GM19438 (cell line): ENCODE measurements around the gene PTGES2.
A peak's percentile ranks its signal among the peaks of the same experiment; 100 is the strongest.
"Not testable (repeated sequence)": the region's sequence is repeated elsewhere in the genome, so short reads cannot be mapped to it uniquely, and the experiment has no call there.

Source experiments
- ATAC-seq: cut with Tn5 transposase; IDR thresholded peaks from one replicate; pipeline ENCODE4 v1.9.1; 2021; ENCODE audit warnings: low read depth; ENCODE audit not compliant: unreplicated experiment

The PTGES2 gene

DNA sequence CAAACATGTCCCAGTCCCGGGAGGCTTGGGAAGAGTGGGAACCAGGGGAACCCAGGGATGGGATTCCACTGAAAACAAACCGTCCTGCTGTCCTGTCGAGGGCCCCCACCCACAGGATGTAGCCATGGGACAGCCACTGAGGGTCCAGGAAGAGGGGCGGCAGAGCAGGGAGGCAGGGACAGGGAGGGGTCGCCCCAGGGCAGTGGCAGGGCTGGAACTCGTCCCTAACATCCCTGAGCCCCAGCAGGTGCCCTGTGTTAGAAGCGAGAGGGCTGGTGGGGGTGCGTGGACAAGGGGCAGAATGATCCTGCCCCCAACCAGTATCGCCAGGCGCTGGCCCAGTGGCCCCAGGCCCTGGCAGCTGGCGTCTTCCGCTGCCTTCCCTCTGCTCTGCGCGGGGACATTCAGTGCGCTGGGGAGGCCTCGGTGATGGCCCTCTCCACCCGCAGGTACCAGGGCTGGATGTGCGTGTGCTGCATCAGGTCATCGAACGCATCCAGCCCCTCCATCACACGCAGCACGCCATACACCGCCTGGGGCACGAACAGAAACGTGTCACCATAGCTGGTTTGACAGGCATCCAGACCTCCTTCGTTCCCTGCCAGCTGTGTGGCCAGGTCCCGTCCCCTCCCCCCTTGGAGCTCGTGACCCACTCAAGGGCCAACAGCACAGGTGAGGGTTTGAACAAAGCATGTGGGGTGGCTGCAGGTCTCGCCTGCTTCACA, 6.6 kb downstream of the PTGES2 start:
- ATAC-seq, result no peak

DNA sequence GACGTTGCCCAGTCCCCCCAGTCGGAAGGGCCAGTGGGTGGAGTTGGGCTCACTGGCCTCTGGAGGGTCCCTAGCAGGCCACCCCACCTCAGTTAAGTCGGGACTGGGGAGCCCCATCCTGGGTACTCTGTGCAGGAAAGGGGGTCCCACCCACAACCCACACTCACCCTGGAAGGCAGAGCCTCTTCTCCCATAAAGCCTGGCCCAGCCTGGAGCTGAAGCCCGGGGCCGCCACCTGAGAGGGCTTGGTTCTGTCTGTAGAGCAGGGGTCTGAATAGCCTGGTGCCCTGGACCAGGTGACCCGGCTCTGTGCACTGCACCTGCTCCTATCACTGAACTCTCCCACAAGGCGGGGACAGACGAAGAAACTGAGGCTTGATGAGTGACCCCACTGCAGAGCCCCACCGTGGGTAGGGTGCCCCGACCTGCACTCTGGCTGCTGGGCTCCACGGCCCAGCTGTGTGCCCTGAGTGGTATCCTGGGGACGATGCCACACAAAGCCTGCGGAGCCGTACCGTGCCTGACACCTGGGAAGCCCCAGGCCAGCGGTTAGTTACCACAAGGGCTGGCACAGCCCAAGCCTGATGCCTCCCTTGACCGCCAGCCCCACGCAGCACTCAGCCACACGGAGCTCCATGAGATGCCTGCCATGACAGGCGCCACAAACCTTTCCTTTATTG, 7.3 kb downstream of the PTGES2 start:
- no peak for ATAC-seq

DNA sequence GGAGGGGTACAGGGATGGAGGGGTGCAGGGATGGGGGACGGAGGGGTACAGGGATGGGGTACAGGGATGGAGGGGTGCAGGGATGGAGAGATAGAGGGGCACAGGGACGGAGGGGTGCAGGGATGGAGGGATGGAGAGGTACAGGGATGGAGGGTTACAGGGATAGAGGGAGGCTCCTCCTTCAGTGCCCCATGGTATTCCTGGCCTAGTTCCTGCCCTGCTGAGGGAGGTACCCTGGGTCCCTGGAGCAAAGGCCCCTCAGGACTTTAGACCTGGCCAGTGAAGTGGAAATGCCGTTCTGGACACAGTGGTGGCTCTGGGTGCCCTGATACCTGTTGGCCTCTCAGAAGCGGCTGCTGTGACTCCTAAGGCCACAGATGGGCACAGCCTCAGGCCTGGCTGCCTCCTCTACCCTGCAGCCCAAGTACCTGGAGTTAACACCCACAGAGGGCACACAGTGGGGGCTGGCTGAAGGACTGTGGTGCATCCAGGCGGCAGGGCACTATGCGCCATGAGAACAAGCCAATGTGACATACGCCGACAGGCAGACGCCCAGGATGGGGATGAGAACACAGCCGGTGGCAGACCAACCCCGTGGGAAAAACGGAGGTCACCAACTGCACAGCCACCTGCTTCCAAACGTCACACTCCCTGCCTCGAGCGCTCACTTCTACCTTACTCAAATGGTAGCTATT, 8.4 kb downstream of the PTGES2 start:
- no peak for ATAC-seq

DNA sequence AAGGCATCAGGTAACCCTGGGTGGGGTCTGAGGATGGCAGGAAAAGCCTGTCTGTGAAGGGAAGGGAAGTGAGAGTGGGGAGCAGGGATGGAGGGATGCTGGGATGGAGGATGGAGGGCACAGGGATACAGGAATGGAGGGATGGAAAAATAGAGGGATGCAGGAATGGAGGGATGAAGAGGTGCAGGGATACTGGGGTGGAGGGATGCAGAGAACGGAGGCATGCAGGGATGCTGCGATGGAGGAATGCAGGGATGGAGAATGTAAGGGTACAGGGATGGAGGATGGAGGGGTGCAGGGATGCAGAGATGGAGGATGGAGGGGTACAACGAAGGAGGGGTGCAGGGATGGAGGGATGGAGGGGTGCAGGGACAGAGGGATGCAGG, 9.1 kb downstream of the PTGES2 start:
- ATAC-seq, result no peak

DNA sequence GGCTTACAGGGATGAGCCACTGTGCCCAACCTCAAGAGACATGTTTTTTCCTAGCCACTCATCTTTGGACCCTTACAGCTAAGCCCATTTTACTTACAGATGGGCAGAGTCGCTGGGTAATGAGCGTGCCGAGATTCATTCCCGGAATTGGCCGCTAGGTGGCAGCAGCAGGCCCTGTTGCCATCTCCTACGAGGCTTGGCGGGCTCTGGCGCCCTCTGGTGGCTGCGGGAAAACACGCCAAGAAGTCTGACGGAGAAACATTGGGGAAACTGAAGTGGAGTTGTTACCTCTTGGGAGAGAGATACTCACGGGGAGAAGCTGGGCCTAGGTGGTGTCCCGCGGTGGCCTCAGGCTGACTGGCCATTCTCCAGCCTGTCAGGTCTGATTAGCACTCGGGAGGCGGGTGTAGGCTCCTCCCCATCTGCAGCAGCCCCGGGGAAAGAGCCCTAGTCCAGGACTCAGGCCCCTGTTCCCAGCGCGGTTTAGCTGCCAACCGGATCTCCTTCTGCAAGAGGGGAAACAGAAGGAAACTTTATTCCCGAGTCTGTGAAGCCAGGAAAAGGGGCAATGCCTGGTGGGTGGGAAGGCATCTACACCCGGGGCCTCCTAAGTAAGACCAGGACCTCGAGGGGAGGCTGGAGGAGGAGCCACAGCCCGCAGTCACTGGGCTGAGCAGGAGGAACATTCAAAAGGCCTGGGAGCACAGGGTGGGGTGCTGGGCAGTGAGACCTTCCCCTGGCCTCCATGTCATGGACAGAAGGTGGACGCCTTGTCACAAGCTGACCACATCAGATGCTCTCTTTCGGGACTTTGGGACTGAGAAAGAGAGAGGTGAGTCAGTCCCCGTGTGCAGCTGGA, 9.7 kb downstream of the PTGES2 start:
- ATAC-seq, result peak; percentile 72

DNA sequence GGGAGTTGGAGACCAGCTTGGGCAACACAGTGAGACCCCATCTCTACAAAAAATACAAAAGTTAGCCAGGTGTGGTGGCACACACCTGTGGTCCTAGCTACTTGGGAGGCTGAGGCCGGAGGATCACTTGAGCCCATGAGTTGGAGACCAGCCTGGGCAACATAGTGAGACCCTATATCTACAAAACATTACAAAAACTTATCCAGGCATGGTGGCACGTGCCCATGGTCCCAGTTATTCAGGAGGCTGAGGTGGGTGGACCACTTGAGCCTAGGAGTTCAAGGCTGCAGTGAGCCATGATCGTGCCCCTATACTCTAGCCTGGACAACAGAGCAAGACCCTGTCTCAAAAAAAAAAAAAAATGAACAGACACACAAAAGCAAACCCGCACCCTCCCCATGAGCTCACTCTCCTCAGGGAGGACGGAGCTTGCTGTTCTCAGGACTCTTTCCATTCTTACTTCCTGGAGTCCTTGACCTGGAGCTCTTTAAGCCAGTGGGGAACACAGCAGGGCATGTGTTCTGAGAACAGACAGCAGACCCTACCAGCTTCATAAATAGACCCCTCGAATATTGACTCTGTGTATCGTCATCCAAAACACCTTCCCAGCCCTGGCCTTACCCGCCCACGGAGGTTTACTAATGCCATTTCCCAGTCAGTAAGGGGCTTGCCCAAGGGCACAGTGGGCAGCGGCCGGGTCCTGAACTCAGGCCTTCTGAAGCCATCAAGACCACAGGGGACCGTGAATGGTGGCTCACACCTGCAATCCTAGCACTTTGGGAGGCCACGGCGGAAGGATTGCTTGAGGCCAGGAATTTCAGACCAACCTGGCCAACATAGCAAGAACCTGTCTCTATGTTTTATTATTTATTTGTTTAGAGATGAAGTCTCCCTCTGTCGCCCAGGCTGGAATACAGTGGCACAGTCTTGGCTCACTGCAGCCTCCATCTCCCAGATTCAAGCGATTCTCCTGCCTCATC, 11.1 kb downstream of the PTGES2 start:
- ATAC-seq, result no peak

DNA sequence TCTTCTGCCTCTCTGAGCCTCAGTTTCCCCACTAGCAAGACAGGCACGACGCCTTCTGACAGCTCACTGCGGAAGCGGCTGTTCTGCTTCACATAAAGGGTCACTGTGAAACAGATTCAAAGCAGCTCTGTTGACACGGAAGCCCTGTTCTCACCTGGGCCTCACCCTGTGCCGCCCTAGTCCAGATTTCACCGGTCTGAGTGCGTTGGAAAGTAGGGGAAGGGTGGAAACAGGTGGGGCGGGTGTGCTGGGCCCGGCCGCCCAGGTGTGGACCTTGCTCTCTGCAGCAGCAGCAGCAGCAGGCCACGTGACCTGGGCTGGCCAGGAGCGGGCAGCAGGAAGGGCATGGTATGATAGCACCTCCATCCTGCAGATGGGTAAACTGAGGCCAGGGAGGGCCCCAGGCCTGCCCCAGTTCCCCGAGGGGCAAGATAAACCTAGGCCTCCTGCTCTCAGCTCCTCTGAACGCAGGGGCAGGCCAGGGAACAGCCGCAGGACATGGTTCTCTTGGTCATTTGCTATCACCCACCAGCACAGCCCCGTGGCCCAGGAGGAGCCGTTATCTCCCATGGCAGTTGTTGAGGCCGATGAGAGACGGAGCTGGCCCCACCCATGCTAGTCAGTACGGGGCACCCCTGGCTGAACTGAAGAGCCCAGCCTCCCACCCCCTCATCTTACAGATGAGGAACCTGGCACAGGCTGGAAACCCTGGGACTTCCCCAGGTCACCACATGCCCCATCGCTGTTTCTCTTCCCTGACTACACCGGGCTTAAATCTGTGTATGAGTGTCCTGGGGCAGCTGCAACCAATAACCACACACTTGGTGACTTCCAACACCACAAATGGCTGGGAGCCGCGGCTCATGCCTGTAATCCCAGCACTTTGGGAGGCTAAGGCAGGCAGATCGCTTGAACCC, 12.1 kb downstream of the PTGES2 start:
- no peak for ATAC-seq

DNA sequence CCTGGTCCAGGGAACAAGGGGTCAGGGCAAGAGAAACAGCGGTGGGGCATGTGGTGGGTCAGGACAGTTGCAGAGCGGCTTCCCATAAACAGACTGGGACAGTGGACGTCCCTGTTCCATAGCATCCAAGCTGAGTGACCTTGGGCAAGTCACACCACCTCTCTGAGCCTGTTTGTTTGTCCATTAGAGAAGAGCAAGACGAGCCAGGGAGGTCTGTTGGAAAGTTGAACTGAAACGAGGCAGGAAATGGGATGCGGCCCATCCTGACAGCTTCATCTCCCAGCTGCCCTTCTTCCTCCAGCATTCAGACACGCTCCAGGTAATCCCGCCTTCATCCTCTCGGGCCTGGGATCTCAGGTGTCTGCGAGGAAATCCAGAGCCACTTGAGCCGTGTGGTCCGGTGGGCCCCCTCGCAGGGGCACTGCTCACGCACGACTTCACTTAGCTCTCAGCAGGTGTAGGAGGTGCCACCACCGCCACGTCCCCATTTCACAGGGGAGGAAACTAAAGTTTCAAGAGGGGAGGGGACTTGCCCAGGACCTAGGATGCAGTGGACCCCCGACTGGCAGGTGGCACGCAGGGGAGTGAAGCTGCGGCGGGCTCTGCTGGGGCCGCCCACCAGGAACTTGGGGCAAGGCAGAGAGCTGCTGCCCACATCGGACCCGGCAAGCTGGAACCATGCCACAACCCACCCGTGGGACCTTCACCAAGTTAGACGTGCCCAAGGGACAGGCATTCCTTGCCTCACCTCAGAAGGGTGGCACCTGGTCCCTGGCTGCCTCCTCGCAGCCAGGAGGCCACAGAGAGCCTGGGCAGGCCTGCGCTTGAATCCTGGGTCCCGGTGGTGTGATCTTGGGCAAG, 13.0 kb downstream of the PTGES2 start:
- no peak for ATAC-seq

DNA sequence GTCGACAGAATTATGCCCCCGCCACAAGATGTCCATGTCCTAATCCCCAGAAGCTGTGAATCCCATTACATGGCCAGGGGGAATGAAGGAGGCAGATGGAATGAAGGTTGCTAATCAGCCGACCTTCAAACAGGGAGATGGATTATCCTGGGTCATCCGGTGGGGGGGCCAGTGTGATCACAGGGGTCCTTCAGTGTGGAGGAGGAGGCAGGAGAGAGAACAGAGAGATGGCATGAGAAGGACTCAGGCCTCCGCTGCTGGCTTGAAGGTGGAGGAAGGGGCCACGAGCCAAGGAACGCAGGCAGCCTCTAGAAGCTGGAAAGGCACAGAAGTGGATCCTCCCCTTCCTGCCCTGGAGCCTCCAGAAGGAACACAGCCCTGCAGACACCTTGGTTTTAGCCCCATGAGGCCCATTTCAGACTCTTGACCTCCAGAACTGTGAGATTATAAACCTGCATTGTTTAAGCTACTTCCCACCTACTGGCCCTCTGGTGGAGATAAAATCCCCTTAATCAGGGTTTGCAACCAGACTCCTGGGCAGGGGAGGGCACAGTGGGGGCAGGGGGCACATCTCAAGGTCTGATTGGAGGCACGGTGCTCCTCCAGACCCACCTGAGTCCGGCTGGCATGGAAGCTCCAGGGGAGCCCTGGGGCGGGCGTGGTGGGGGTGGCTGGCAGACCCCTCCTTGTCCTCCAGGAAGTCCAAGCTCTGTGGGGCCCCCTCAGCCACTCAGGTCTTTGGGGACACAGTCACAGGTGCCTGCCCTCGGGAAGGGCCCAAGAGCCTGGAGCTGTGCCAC, 13.8 kb downstream of the PTGES2 start:
- no peak for ATAC-seq

DNA sequence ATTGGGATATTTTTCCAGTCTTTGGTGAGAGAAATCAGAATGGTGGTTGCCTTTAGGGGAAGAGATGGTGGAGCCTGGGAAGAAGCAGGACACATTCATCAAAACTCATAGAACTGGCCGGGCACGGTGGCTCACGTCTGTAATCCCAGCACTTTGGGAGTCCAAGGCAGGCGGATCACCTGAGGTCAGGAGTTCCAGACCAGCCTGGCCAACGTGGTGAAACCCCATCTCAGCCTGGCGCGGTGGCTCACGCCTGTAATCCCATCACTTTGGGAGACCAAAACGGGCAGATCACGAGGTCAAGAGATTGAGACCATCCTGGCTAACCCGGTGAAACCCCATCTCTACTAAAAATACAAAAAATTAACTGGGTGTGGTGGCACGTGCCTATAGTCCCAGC, 15.8 kb downstream of the PTGES2 start:
- not testable (repeated sequence) for ATAC-seq

DNA sequence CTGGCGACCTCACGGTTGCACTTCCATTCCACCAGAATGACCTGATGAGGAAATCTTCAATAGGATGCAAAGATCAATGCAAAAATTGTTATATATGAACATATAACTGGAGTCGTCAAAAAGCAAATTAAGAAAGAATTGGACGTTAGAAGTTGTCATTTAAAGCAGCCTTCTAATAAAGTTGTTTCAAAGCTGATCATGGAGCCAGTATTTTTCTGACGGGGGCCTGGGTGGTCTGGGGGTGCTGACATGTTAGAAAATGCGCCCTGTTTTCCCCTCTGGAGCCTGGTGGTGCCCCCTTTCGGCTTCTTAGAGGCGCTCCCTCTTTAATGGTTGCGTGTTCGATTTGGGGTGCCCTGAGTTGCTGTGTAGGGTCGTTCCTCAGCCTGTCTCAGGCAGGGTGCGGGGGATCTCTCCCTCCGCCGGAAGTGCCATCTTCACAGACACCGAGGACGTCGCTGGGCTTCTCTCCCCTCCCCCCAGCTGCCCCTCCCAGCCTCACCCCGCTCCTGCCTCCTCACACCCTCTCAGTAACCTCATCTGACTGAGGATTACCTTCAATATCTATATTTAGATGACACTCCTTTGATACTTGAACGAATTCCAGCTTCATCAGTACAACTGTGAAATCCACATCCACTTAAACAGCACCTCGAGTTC, 18.3 kb downstream of the PTGES2 start:
- ATAC-seq, result no peak

DNA sequence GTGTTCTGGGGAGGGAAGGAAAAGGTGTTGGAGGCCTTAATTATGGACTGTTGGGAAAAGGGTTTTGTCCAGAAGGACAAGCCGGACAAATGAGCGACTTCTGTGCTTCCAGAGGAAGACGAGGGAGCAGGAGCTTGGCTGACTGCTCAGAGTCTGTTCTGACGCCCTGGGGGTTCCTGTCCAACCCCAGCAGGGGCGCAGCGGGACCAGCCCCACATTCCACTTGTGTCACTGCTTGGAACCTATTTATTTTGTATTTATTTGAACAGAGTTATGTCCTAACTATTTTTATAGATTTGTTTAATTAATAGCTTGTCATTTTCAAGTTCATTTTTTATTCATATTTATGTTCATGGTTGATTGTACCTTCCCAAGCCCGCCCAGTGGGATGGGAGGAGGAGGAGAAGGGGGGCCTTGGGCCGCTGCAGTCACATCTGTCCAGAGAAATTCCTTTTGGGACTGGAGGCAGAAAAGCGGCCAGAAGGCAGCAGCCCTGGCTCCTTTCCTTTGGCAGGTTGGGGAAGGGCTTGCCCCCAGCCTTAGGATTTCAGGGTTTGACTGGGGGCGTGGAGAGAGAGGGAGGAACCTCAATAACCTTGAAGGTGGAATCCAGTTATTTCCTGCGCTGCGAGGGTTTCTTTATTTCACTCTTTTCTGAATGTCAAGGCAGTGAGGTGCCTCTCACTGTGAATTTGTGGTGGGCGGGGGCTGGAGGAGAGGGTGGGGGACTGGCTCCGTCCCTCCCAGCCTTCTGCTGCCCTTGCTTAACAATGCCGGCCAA, 19.1 kb downstream of the PTGES2 start:
- no peak for ATAC-seq

DNA sequence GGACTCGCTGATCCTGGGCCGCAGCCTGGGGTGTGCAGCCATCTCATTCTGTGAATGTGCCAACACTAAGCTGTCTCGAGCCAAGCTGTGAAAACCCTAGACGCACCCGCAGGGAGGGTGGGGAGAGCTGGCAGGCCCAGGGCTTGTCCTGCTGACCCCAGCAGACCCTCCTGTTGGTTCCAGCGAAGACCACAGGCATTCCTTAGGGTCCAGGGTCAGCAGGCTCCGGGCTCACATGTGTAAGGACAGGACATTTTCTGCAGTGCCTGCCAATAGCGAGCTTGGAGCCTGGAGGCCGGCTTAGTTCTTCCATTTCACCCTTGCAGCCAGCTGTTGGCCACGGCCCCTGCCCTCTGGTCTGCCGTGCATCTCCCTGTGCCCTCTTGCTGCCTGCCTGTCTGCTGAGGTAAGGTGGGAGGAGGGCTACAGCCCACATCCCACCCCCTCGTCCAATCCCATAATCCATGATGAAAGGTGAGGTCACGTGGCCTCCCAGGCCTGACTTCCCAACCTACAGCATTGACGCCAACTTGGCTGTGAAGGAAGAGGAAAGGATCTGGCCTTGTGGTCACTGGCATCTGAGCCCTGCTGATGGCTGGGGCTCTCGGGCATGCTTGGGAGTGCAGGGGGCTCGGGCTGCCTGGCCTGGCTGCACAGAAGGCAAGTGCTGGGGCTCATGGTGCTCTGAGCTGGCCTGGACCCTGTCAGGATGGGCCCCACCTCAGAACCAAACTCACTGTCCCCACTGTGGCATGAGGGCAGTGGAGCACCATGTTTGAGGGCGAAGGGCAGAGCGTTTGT, 19.9 kb downstream of the PTGES2 start:
- no peak for ATAC-seq

DNA sequence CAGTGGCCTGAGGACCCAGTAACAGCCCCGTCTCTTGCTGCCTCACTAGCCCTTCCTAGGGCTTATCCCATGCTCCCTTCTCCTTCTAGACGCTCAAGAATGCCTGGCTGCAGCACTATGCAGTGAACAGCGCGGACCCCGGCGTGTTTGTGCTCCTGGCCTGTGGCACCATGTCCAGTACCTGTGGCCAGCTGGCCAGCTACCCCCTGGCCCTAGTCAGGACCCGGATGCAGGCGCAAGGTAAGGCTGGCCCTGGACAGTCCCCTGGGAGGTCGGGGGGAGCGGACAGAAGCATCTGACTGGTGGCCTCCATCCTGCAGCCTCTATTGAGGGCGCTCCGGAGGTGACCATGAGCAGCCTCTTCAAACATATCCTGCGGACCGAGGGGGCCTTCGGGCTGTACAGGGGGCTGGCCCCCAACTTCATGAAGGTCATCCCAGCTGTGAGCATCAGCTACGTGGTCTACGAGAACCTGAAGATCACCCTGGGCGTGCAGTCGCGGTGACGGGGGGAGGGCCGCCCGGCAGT, 20.5 kb downstream of the PTGES2 start:
- ATAC-seq, result no peak
